ENCODE data around the gene DAAM1.

The DAAM1 gene

GRCh38 chr14:59292028-59292427, 103.6 kb downstream of the DAAM1 start:
- no peak for DNase-seq (ENCODE audit: low spot score)

DNA sequence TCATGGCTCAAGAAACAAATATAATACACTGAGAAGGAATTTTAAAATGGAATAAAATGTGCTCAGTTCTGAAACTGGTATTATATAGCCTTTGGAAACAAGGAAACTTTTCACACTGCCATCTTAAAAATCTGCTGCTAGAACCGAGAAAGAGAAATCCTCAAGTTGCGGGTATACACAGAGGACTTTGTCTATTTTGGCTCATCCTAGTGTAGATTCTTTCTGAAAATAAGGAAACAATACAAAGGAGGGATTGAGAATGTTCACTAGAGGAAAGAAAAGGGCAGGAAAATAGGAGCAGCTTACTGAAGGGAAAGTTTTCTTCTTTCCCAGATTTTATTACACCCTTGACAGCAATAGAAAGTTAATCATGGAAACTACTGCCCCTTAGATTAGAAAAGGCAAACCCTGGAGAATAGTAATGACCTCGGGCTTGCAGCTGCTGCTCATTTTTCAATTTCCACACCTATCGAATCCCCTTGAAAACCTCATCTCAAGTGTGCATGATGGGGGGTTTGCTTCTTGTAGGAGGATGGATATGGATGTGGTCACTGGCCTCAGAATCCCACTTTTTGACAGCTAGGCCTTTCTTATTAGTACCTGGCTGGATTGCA, 104.6 kb downstream of the DAAM1 start:
- DNase-seq (ENCODE audit: low spot score), result no peak

- DNase-seq (ENCODE audit: low spot score), result no peak
Observed at GRCh38 chr14:59293935-59294661, 105.6 kb downstream of the DAAM1 start.

GRCh38 chr14:59294662-59294992, 106.2 kb downstream of the DAAM1 start:
- no peak for DNase-seq (ENCODE audit: low spot score)

- no peak for DNase-seq (ENCODE audit: low spot score)
Observed at GRCh38 chr14:59295951-59296350, 107.5 kb downstream of the DAAM1 start.

DNA sequence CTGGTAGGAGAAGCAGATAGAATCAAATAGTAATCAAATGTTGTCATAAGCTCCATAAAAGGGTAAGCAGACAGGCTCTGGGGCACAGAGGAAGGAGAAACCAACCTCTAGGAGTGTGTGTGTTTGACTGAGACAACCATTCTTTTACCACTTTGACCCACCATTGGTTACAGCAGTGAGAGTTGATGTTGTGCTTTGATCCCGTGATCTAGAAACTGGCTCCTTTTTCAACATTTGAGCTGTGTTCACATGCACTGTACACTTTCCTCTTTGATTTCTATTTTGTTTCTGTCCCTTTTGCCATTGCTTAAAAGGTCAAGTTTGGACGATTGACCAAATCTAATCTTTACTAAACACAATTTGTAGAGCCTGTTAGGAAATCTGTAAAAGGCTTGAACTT, 108.0 kb downstream of the DAAM1 start:
- DNase-seq (ENCODE audit: low spot score), result no peak

- no peak for DNase-seq (ENCODE audit: low spot score)
Observed at GRCh38 chr14:59297071-59297776, 108.8 kb downstream of the DAAM1 start.

DNA sequence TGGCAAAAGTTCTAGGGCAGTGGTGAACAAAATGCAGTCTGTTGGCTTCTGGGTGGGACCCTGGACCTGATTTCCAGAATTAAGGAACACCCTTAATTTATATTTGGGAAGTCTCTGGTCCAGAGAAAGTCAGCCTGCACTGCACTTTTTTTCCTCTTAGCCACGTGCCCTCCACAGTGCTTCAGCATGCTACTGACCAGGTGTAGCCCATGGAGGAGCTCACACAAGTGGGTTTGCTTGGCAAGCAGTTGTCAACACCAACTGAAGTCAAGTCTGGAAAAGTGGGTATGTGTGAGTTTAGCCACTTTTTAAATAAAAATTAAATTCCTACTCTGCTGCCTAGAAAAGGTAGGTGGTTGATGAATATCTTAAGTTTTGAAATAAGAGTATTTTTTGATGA, 111.3 kb downstream of the DAAM1 start:
- no peak for DNase-seq (ENCODE audit: low spot score)

DNA sequence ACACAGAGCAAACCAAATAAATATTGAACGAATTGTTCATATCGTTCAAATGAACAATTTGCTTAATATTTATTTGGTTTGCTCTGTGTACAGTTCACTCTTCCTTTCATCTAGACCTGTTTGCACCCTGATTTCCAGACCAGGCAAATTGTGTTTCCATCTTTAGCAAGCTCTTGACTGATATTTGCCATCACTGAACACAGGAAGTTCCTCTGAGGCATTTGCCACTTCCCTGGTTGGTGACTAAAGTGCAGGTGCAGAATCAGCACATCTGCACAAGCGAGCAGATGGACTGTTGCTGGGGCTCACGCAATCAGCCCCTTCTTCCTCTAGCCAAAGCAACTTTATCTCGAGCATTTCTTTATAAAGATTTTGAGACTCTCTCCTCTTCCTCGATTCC, 112.9 kb downstream of the DAAM1 start:
- DNase-seq (ENCODE audit: low spot score), result peak; percentile 88

GRCh38 chr14:59302313-59302712, 113.8 kb downstream of the DAAM1 start:
- no peak for DNase-seq (ENCODE audit: low spot score)

DNA sequence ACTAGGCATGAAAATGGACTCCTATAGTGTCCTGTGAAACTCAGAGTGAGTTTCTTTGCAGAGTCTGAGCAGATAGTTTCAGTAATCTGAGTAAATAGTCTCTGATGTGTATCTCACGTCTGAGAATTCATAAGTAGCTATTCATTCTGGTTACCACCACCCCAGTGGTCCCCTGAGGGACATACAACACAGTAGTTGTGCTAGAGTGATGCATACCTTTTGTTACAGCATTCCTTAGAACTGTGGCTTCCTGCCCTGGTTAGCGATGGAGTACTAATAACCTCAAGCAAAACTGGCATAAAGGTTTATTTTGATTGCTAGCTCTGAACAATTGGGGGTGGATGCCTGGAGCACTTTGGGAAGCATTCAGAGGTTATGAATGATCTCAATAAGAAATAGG, 114.7 kb downstream of the DAAM1 start:
- no peak for DNase-seq (ENCODE audit: low spot score)

DNA sequence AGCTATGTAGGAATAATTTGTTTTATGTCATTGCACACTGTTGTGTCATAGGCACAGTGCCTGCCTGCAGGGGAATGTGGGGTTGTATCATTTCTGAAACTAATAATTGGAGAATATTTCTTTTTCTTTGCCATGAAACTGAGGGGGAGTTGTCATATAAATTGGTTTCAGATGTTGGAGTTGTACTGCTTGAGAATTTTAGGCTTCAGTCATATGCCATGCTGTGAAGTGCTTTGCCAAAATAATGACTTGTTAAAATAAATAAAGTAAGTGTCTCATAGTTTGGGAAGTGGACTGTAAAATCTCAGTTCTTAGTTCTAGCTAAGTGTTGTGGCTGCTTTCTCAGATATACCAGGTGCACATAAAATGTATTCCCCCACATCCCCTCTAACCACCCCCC, 116.8 kb downstream of the DAAM1 start:
- no peak for DNase-seq (ENCODE audit: low spot score)

GRCh38 chr14:59305836-59306555, 117.5 kb downstream of the DAAM1 start:
- no peak for DNase-seq (ENCODE audit: low spot score)

DNA sequence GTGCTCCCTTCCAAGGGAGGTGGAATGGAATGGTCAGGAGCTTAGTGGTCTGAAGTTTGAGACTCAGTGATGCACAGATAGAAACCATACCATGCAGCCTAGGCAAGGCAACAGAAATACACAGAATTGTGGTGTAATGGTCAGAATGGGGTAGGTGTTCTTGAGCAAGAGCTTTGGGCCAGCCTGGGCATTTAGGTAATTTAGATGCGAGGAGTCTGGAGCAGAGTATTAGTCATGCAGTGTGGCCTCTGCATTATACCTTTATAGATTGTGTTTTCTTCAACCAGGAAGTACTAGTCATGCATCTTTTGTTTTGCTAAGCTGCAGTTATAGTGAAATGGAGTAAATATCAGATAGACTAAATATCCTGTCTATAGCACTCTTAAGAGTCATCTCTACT, 118.3 kb downstream of the DAAM1 start:
- no peak for DNase-seq (ENCODE audit: low spot score)

DNA sequence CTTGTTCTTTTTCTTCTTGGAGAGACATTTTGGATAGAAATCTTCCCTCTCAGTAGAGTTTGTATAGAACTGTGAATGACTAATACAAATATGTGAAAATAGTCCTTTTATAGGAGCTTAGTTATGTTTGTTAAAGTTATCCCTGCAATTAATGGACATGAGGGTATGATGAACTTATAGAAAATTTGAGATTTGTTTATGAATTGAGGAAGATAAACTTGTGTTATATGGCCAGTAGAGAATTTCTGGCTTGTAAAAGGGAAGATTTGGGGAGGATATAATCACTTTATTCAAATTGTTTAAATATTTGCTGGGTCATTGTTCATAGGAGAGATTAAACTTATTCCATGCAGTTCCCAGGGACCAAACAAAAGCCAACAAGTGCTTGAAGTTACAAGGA, 119.6 kb downstream of the DAAM1 start:
- no peak for DNase-seq (ENCODE audit: low spot score)

- no peak for DNase-seq (ENCODE audit: low spot score)
Observed at GRCh38 chr14:59308673-59309072, 120.2 kb downstream of the DAAM1 start.

- DNase-seq (ENCODE audit: low spot score), result no peak
Observed at GRCh38 chr14:59309291-59309900, 120.9 kb downstream of the DAAM1 start.

- no peak for DNase-seq (ENCODE audit: low spot score)
Observed at GRCh38 chr14:59310633-59311032, 122.2 kb downstream of the DAAM1 start.

- no peak for DNase-seq (ENCODE audit: low spot score)
Observed at GRCh38 chr14:59311723-59312122, 123.3 kb downstream of the DAAM1 start.

DNA sequence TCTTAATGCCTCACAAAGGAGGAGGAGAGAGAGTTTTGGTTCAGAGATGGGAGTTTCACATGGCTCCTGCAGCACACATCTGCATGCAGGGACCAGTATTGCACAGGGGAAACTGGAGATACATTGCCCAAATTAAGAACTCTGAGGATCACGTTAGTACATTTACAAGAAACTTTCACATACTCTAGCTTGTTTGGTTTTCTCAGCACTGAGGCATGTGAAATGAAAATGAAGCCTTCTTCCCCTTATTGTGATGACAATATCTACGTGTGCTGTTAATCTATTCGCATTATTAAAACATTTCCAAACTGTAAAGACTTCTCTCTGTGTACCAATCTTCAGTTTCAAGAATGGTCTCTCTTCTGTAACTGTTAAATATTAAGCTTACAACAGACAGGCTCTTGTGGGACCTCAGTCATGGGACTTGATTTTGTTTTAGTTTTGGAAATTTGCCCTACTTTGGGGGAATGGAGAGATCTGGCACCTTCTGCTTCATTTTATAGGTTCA, 124.7 kb downstream of the DAAM1 start:
- DNase-seq (ENCODE audit: low spot score), result no peak

- DNase-seq (ENCODE audit: low spot score), result no peak
Observed at GRCh38 chr14:59313658-59314608, 125.5 kb downstream of the DAAM1 start.
